GM18505 (cell line): Measurements from ENCODE around the gene DSP.
A peak's percentile ranks its signal among the peaks of the same experiment; 100 is the strongest.

Experiments used
- ATAC-seq: cut with Tn5 transposase; IDR thresholded peaks from one replicate; pipeline ENCODE4 v1.9.1; 2021; ENCODE audit not compliant: unreplicated experiment
- POLR2A ChIP-seq: IDR thresholded peaks from 4 replicates; pipeline ENCODE4 v1.6.1; 2011; ENCODE audit warnings: borderline replicate concordance; ENCODE audit not compliant: insufficient read depth, insufficient read length; ENCODE audit errors: extremely low read depth

DSP gene

GRCh38 chr6:7589949-7590917 lies 48.8 kb downstream of the DSP start, which contains the start of gene SNRNP48:
SNRNP48 (plus strand) TSS chr6:7590198; CDS start chr6:7590258, 60 bp downstream.
- TF ChIP-seq POLR2A: peak; percentile 88
- peak; percentile 100 for ATAC-seq

- ATAC-seq: no peak
- TF ChIP-seq POLR2A: no peak
Measured at GRCh38 chr6:7590918-7591302, 49.4 kb downstream of the DSP start.

DNA sequence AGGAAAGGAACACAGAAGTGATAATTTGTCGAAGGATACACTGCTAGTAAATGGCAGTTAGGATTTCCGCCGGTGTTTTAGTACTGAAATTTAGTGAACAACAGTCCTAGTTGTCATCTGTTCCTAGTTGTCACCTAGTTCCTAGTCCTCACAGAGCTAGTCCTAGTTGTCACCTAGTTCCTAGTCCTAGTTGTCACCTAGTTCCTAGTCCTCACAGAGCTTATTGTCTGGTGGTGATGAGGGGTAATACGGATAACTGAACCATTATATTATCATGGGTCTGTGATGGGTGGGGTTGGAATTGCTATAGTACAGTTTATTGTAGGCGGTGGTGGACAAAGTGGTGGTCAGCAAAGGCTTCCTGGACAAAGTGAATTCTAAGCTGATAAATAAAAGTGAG lies 50.3 kb downstream of the DSP start:
- no peak for ATAC-seq
- no peak for TF ChIP-seq POLR2A

GRCh38 chr6:7593229-7593628 lies 51.8 kb downstream of the DSP start:
- TF ChIP-seq POLR2A: no peak
- no peak for ATAC-seq

GRCh38 chr6:7594579-7595125 lies 53.2 kb downstream of the DSP start:
- ATAC-seq: no peak
- no peak for TF ChIP-seq POLR2A

- no peak for ATAC-seq
- no peak for TF ChIP-seq POLR2A
Measured at GRCh38 chr6:7604003-7604402, 62.5 kb downstream of the DSP start.

GRCh38 chr6:7604506-7604905 lies 63.0 kb downstream of the DSP start:
- no peak for ATAC-seq
- no peak for TF ChIP-seq POLR2A

GRCh38 chr6:7615611-7616383 lies 74.3 kb downstream of the DSP start:
- no peak for TF ChIP-seq POLR2A
- no peak for ATAC-seq

- no peak for TF ChIP-seq POLR2A
- no peak for ATAC-seq
Measured at GRCh38 chr6:7617801-7618764, 76.6 kb downstream of the DSP start.

- no peak for TF ChIP-seq POLR2A
- no peak for ATAC-seq
Measured at GRCh38 chr6:7621761-7622160, 80.3 kb downstream of the DSP start.

GRCh38 chr6:7624796-7625710 lies 83.6 kb downstream of the DSP start:
- TF ChIP-seq POLR2A: no peak
- no peak for ATAC-seq
